ENCODE data around the gene SNUPN.

DNA sequence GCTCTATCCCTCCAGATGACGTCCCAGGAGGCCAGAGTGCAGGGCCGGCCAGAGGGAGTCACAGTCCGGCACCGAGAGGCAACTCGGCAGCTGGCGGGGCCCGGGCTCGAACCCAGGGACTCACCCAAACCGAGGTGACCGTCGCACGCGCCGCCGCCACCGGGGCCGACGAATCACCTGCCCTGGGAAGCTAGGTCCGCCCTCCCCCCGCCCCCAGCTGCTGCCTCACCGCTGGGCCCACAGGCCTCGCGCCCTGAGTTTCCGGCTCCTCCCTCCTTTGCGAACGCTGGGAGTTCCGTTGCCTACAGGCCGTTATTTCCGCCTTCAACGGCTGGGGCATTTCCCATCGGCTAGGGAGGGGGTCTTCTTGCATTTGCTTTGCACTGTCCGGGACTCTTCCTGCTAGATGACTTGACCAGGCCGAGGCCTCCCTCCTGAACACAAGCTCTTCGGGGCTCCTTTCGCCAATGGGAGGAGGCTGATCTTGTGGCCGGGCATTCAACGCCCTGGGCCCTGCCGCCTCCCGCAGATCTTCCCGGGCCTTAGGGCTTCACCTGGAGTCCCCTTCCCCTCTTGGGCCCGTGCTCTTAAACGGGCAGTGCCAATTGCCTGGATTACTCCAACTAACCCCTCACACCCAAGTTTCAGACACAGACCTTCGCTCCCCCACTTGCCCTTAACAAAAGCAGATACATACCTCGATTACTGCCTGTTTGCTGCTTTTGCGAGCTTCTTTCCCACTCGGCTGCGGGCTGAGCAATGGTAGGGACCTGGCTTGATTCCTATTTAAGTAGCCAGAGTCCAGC lies at the start of gene SNUPN:
- TF ChIP-seq POLR2AphosphoS5 (IDR thresholded peaks at IDR 0.05; ENCODE audit: low read depth, low read length) (peak; percentile 73), TAF1 (IDR thresholded peaks at IDR 0.05; ENCODE audit: borderline replicate concordance, low read depth, low read length) (peak; percentile 36; the same call in 1 of the 2 replicates)
